ENCODE data around the gene SLIT3.

GRCh38 chr5:169178754-169179153 lies 122.2 kb downstream of the SLIT3 start:
- TF ChIP-seq USF1 (IDR thresholded peaks at IDR 0.05; ENCODE audit: borderline replicate concordance, extremely low read length, insufficient read depth, low read depth, low read length) (no peak), MAX (IDR thresholded peaks at IDR 0.05; ENCODE audit: low read depth, low read length) (no peak), NRF1 (conservative IDR thresholded peaks at IDR 0.05; ENCODE audit: low read depth, low read length) (no peak), CTCF (IDR thresholded peaks at IDR 0.05 in 2 of 3, conservative IDR thresholded peaks at IDR 0.05 in 1 of 3; ENCODE audit: control insufficient read depth in 2 of 3, extremely low read depth in 1 of 3, insufficient read depth in 1 of 3, low read depth in 3 of 3, low read length in 3 of 3) (no peak), EP300 (IDR thresholded peaks at IDR 0.05; ENCODE audit: borderline replicate concordance in 1 of 2, control insufficient read depth in 1 of 2, low read depth in 2 of 2, low read length in 2 of 2) (no peak), TAF1 (IDR thresholded peaks at IDR 0.05; ENCODE audit: borderline replicate concordance, low read depth, low read length) (no peak), CHD4 (IDR thresholded peaks at IDR 0.05) (no peak), YY1 (IDR thresholded peaks at IDR 0.05; ENCODE audit: low read depth, low read length) (no peak), CBX5 (IDR thresholded peaks at IDR 0.05; ENCODE audit: low read depth) (no peak), ZNF384 (IDR thresholded peaks at IDR 0.05; ENCODE audit: borderline replicate concordance, low read depth, low read length) (no peak)
